OCI-LY7 (cell line): ENCODE measurements around the gene HGS. TPM values are rescaled to one million over a fixed set of nuclear protein-coding genes. Genes with fewer than 3 reads are reported as not detected.

Experiments
- BruUV-seq: library from RNA; stranded (reverse); fragments of 400-500 nt; replicated peaks from 2 replicates; lab custom pipeline; 2021; lab: Mats Ljungman, UMichigan
- CTCF ChIA-PET: fragments of 300-600 bp; sonication (Branson Sonifier 250); formaldehyde crosslinking; loops from one replicate; lab custom pipeline; 2022; ENCODE audit warnings: antibody characterized with exemption; ENCODE audit not compliant: unreplicated experiment; lab: Charles Lee
- POLR2A ChIA-PET: fragments of 300-600 bp; sonication (Branson Sonifier 250); formaldehyde crosslinking; loops from one replicate; lab custom pipeline; 2022; ENCODE audit warnings: antibody characterized with exemption; lab: Charles Lee
- DNase-seq: peaks from one replicate; pipeline ENCODE4 v3.0.0-alpha.2; 2015; ENCODE audit warnings: low spot score
- H2AFZ ChIP-seq: fragments of 200-600 bp; sonication (generic), shearing (Covaris generic); 2 replicates; pipeline ENCODE4 v1.6.1; 2014; ENCODE audit warnings: mild to moderate bottlenecking, antibody characterized with exemption, low read length, moderate library complexity
- H3K27ac ChIP-seq: fragments of 200-600 bp; sonication (generic); 2 replicates; pipeline ENCODE4 v1.5.1; 2014; ENCODE audit warnings: mixed run types, low read depth, mild to moderate bottlenecking, moderate library complexity, low read length, inconsistent platforms; ENCODE audit not compliant: poor library complexity, severe bottlenecking
- H3K36me3 ChIP-seq: fragments of 200-600 bp; sonication (generic); 2 replicates; pipeline ENCODE4 v1.6.1; 2014; ENCODE audit warnings: mild to moderate bottlenecking, antibody characterized with exemption, low read length, moderate library complexity, mixed read lengths; ENCODE audit not compliant: insufficient read depth
- H3K4me1 ChIP-seq: fragments of 200-600 bp; sonication (generic); 2 replicates; pipeline ENCODE4 v1.5.1; 2014; ENCODE audit warnings: mild to moderate bottlenecking, low read length; ENCODE audit not compliant: insufficient read depth, poor library complexity, severe bottlenecking
- H3K4me2 ChIP-seq: fragments of 200-600 bp; sonication (generic); 2 replicates; pipeline ENCODE4 v1.6.1; 2014; ENCODE audit warnings: mild to moderate bottlenecking, low read length
- H3K4me3 ChIP-seq: fragments of 200-600 bp; sonication (generic); 2 replicates; pipeline ENCODE4 v1.5.1; 2014; ENCODE audit warnings: mild to moderate bottlenecking, low read depth, low read length; ENCODE audit not compliant: poor library complexity, severe bottlenecking
- H3K79me2 ChIP-seq: fragments of 200-600 bp; sonication (generic); 2 replicates; pipeline ENCODE4 v1.6.1; 2016; ENCODE audit warnings: low read depth, mild to moderate bottlenecking, low read length, moderate library complexity, mixed read lengths; ENCODE audit not compliant: insufficient read depth
- H3K9me2 ChIP-seq: fragments of 200-600 bp; sonication (generic); 2 replicates; pipeline ENCODE4 v1.6.1; 2016; ENCODE audit warnings: mild to moderate bottlenecking, low read length, mixed read lengths; ENCODE audit not compliant: insufficient read depth
- H3K9me3 ChIP-seq: fragments of 200-600 bp; sonication (generic); 2 replicates; pipeline ENCODE4 v1.6.1; 2014; ENCODE audit warnings: mild to moderate bottlenecking, mixed run types, low read length, mixed read lengths
- H4K20me1 ChIP-seq: fragments of 200-600 bp; sonication (generic); 2 replicates; pipeline ENCODE4 v1.6.1; 2014; ENCODE audit warnings: mild to moderate bottlenecking, antibody characterized with exemption, low read length, moderate library complexity, mixed read lengths; ENCODE audit not compliant: insufficient read depth
- CTCF ChIP-seq: fragments of 200-600 bp; sonication (generic); conservative IDR thresholded peaks from 2 replicates; pipeline ENCODE4 v1.5.1; 2014; ENCODE audit warnings: mild to moderate bottlenecking, antibody characterized with exemption, low read length, moderate library complexity, mixed read lengths
- EZH2phosphoT487 ChIP-seq: fragments of 200-600 bp; sonication (generic); IDR thresholded peaks from 2 replicates; pipeline ENCODE4 v1.6.1; 2018; ENCODE audit warnings: low read depth, borderline replicate concordance, mild to moderate bottlenecking, mixed run types, antibody characterized with exemption, low read length, moderate library complexity, mixed read lengths
- intact Hi-C: fragments of 100-400 bp; cut with micrococcal nuclease; formaldehyde crosslinking; loops from one replicate; pipeline ENCODE4 v1.10.0; 2022; ENCODE audit not compliant: unreplicated experiment
- total RNA-seq, 2 experiments: library from RNA; depleted of rRNA in 1 of 2; stranded (reverse); fragments of >200 nt in 1 of 2; shearing (Covaris generic) in 1 of 2; gene quantifications; 2 replicates each; pipeline ENCODE4 v1.2.3, GENCODE V29; 2014 to 2022

The HGS gene
- total RNA-seq, 2 experiments from 2014 or later: 162 to 175 TPM

DNA sequence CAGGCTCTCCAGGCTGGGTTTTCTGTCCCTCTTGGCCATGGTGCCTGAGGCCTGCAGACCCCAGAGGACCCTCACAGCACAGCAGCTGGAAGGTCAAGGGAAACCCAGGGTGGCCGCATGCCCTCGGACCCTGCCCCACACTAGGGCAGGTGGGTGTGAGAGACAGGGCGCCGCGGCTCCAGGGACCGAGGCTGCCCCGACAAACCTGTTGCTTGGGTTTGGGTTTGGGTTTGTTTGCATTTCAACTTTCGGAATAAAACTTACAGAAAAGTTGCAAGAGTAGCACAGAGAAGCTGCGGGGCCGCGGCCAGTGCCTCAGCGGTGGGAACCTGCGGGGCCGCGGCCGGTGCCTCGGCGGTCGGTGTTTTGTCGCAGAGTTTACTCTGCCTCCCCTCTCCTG is 7.8 kb downstream of the HGS start:
- no peaks in the 10 kb centered on the region for H3K9me3 ChIP-seq
- TF ChIP-seq EZH2phosphoT487 (no peak), CTCF (no peak)
- no peak for DNase-seq
- POLR2A ChIA-PET: no interaction called here
- no peaks in the 10 kb centered on the region for H3K4me1 ChIP-seq
- CTCF ChIA-PET: no interaction called here
- H2AFZ ChIP-seq: no peak overlapping the region
- intact Hi-C loops: no loop called here
- H4K20me1 ChIP-seq: no peaks in the 10 kb centered on the region
- no TSS peak for BruUV-seq
- no peaks in the 10 kb centered on the region for H3K79me2 ChIP-seq
- peaks cover 98% of the 10 kb centered on the region for H3K36me3 ChIP-seq
- no peak overlapping the region for H3K4me3 ChIP-seq
- H3K4me2 ChIP-seq: no peak overlapping the region
- H3K9me2 ChIP-seq: no peaks in the 10 kb centered on the region
- H3K27ac ChIP-seq: no peak overlapping the region

DNA sequence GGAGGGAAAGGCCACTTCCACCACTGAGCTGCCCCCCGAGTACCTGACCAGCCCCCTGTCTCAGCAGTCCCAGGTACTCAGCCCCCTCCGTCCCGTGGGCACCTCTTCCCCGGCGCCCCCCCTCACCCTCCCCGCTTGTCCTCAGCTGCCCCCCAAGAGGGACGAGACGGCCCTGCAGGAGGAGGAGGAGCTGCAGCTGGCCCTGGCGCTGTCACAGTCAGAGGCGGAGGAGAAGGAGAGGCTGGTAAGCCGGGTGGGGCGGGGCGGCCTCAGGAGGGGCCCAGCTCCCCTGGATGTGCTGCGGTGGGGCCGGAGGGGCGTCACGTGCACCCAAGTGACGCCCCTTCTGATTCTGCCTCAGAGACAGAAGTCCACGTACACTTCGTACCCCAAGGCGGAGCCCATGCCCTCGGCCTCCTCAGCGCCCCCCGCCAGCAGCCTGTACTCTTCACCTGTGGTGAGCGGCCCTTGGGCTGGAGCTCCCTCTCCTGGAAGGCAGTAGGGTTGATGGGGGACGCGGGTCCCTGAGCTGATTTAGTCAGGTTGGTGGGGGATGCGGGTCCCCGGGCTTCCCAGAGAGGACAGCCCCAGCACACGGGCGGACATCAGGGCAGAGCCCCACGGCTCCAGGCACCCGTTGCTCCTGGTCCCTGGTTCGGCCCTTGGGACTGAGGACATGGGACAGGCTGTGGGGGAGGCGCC is 9.8 kb downstream of the HGS start:
- Histone ChIP-seq H3K27ac (no peak overlapping the region), H2AFZ (no peak overlapping the region), H3K9me2 (no peaks in the 10 kb centered on the region), H4K20me1 (no peaks in the 10 kb centered on the region), H3K79me2 (0 out of 2 replicates have a peak, but pooled peaks cover 6% of the 10 kb centered on the region), H3K9me3 (no peaks in the 10 kb centered on the region), H3K4me3 (no peak overlapping the region), H3K4me2 (no peak overlapping the region), H3K4me1 (no peaks in the 10 kb centered on the region), H3K36me3 (peaks cover 98% of the 10 kb centered on the region)
- no peak for TF ChIP-seq EZH2phosphoT487
- TF ChIP-seq CTCF: peak; percentile 70
- no TSS peak for BruUV-seq
- intact Hi-C loops: no loop called here
- POLR2A ChIA-PET: no interaction called here
- no peak for DNase-seq
- CTCF ChIA-PET: no interaction called here

- no peaks in the 10 kb centered on the region for H3K9me3 ChIP-seq
- POLR2A ChIA-PET: no interaction called here
- peaks cover 98% of the 10 kb centered on the region for H3K36me3 ChIP-seq
- CTCF ChIA-PET: no interaction called here
- H3K79me2 ChIP-seq: peaks cover 13% of the 10 kb centered on the region; the same call in 1 of the 2 replicates
- intact Hi-C loops: no loop called here
- no TSS peak for BruUV-seq
- H3K4me2 ChIP-seq: no peak overlapping the region
- H3K27ac ChIP-seq: no peak overlapping the region
- H3K4me1 ChIP-seq: no peaks in the 10 kb centered on the region
- no peak overlapping the region for H2AFZ ChIP-seq
- no peak for TF ChIP-seq CTCF
- TF ChIP-seq EZH2phosphoT487: no peak
- DNase-seq: no peak
- no peaks in the 10 kb centered on the region for H3K9me2 ChIP-seq
- H4K20me1 ChIP-seq: no peaks in the 10 kb centered on the region
- H3K4me3 ChIP-seq: no peak overlapping the region
Measured at GRCh38 chr17:81694810-81695209, 11.0 kb downstream of the HGS start.
